Activated CD8-positive, alpha-beta memory T cell treated with anti-CD3 and anti-CD28 coated beads, Interleukin-2, amount 50 U/mL, for 24 hours (primary cell): Measurements from ENCODE around the gene USP2.

Source experiments
- DNase-seq: peaks from one replicate; pipeline ENCODE4 v3.0.0-alpha.2; 2020; ENCODE audit errors: extremely low read depth

The USP2 gene, protein sequence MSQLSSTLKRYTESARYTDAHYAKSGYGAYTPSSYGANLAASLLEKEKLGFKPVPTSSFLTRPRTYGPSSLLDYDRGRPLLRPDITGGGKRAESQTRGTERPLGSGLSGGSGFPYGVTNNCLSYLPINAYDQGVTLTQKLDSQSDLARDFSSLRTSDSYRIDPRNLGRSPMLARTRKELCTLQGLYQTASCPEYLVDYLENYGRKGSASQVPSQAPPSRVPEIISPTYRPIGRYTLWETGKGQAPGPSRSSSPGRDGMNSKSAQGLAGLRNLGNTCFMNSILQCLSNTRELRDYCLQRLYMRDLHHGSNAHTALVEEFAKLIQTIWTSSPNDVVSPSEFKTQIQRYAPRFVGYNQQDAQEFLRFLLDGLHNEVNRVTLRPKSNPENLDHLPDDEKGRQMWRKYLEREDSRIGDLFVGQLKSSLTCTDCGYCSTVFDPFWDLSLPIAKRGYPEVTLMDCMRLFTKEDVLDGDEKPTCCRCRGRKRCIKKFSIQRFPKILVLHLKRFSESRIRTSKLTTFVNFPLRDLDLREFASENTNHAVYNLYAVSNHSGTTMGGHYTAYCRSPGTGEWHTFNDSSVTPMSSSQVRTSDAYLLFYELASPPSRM

DNA sequence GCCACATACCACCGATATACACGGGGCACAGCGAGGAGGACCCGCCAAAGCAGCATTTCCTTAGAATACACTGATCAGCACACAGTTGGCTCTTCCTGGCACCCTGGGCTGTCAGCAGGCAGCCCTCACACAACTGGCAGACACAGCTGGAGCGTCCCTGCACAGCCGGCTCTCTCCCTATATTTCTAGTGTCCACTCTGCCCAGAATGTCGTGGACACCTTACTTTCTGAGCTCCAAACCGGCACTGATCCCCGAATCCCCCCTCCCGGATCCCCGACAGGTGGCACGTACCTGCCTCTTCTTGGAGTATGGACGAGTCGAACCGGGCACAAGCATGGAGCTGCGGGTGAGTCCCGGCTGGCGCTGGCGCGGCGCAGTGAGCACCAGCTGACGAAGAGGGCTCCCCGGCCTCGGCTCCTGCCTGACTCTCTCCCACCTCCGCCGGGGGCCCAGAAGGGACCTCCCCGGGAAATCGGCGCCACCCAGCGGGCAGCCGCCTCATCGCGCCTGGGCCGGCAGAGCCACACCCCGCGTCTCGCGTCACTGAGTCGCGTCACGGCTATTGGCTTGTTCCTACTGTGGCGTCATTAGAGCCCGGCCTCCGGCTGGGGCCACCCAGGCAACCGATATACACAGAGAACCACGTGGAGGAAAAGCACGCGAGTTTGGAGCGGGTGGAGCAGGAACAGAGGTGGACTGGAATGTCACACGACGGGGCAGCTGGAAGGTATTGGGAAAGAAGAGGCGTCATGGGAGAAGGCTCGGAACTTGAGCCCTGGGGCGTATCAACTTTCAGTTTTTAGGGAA, at the start of gene USP2:
Gene USP2 (minus strand): TSS at position 510 of the 808 bp plus-strand sequence. CDS start 8,210 bp downstream, outside the sequence.
- DNase-seq = peak; percentile 85

DNA sequence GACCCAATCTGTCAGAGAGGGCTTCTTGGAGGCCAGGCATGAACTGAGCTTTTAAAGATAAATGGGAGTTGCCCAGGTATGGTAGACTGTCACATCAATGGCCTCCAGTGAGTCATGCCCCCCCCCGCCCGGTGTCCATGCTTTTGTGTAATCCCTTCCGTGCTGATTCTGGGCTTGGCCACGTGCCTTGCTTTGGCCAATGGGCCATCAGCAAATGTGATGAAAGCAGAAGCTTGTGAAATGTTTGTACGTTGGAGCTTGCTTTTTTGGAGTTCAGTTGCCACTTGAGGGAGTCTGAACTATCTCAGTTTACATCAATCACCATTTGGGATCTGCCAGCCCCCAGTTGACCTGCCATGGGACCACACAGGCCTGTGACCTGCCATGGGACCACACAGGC, 45.8 kb upstream of the USP2 start:
- DNase-seq = no peak

DNA sequence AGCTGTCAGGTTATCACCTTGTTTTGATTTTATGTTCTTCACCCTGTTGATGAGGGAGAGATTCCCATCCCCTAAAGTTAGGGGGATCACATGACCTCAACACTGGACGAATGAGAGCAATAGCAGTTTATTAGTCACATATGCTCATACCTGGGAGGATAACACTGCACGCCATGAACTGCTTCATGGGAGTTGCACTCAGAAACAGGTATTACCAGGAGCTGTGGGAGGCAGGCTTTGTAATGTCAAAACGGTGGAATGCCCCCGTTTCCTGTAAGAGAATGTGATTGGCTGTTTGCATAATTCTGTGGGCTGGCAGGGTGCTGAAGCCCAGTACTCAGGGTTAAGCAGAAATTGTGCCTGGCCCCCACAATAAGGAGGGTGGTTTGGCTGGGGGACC, 44.7 kb upstream of the USP2 start:
- no peak for DNase-seq

- DNase-seq = no peak
Observed at GRCh38 chr11:119424775-119425174, 43.3 kb upstream of the USP2 start.

GRCh38 chr11:119424276-119424675, 42.8 kb upstream of the USP2 start:
- no peak for DNase-seq

- DNase-seq = no peak
Observed at GRCh38 chr11:119423509-119424254, 42.2 kb upstream of the USP2 start.

DNA sequence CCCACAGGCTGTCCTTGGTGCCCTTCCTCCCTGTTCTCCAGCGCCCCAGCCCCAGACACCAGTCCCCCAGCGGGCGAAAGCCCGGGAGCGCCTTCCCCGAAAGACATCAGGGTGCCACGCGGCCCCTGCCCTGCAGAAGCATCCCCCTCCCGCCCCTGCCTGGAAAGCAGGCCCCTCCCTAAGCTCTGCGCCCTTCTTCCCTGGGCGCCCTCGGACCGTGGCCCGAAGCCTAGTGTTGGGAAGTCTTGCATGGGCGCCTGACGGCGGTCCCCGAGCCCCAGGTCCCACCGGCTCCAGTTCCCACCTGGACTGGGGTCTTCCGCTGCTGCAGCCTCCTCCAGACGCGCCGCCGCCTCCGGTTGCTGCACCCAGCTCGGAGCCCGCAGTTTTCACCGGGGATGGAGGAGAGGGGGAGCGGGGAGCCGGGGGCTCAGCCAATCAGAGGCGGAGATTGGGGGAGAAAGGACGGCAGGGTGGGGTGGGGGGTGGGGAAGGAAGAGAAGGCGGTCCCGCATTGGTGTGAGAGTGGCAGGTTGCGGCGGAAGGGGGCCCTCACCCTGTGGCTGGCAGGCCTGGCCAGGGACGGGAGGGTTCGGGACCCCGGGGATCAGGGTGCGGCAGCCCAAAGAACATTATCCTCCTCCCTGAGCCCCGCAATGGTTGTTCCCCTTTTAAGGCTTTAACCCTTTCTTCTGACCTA, 41.5 kb upstream of the USP2 start, which contains the start of gene THY1:
Gene THY1 (minus strand): TSS at position 364 of the 700 bp plus-strand sequence. CDS start 2,267 bp downstream, outside the sequence.
- DNase-seq = no peak

GRCh38 chr11:119421941-119422808, 40.7 kb upstream of the USP2 start:
- DNase-seq = no peak

GRCh38 chr11:119421351-119421750, 39.9 kb upstream of the USP2 start:
- no peak for DNase-seq

GRCh38 chr11:119420631-119421030, 39.1 kb upstream of the USP2 start:
- DNase-seq = no peak

- no peak for DNase-seq
Observed at GRCh38 chr11:119419834-119420492, 38.5 kb upstream of the USP2 start.

DNA sequence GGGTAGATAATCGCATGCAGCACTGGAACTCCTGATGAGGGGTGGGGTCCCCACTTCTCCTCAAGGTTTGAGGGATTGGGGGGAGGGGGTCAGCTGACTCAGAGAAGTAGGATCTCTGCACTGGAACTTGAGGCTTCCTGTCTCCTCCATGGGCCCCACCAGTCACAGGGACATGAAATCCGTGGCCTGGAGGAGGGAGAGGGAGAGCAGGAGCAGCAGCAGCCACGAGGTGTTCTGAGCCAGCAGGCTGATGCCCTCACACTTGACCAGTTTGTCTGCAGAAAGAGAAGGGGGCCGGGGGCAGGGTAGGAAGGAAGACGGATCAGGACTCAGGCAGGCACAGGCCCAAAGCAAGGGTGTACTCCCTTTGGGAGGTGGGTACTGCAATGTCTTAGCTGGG, 37.8 kb upstream of the USP2 start:
- no peak for DNase-seq

- DNase-seq = no peak
Observed at GRCh38 chr11:119418759-119419158, 37.3 kb upstream of the USP2 start.

GRCh38 chr11:119417726-119418540, 36.4 kb upstream of the USP2 start:
- DNase-seq = no peak

GRCh38 chr11:119416606-119417580, 35.4 kb upstream of the USP2 start:
- DNase-seq = no peak

DNA sequence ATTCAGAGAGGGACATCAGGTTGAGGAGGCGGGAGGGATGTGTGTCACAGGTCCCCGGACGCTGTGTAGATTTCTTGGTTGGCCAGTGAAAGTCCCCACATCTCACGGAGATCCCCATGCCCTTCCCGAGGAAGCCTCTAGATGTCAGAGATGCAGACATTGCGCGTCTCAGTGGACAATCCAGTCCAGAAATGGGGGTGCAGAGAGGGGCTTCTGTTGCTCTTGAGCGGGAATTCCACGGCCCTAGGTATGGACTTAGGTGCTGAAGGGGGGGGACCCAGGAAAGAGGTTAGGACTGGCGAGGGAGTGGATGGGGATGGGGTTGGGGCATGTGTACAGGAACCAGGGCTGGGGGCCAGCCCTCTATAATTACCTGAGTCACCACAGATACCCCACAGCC, 34.5 kb upstream of the USP2 start:
- no peak for DNase-seq

- DNase-seq = no peak
Observed at GRCh38 chr11:119415517-119415916, 34.0 kb upstream of the USP2 start.
